Left lung (tissue), 10 donors: ENCODE data around the gene PRTFDC1. TPM values are rescaled to one million over a fixed set of nuclear protein-coding genes. Genes with fewer than 3 reads are reported as not detected.

Source experiments
- ATAC-seq: fragments of 200-7000 bp; cut with Tn5 transposase; one replicate; pipeline ENCODE4 v1.9.1; 2020; ENCODE audit warnings: moderate library complexity
- DNase-seq, 4 donors: peaks; one replicate each; pipeline ENCODE4 v3.0.0-alpha.2; 2013 to 2020
- H3K27ac ChIP-seq, 2 donors: fragments of 200-600 bp; sonication (generic) in 1 of 2; one replicate each; pipeline versions ENCODE4 v1.5.0 to v1.8.0; 2020 to 2021
- H3K27me3 ChIP-seq, 2 donors: fragments of 200-600 bp; sonication (generic) in 1 of 2; one replicate each; pipeline versions ENCODE4 v1.5.0 to v1.8.0; 2020 to 2021
- H3K36me3 ChIP-seq, 2 donors: fragments of 200-600 bp; sonication (generic) in 1 of 2; one replicate each; pipeline versions ENCODE4 v1.5.0 to v1.8.0; 2020 to 2021
- H3K4me1 ChIP-seq, 2 donors: fragments of 200-600 bp; one replicate each; pipeline ENCODE4 v1.8.0; 2021
- H3K4me3 ChIP-seq, 2 donors: fragments of 200-600 bp; sonication (generic) in 1 of 2; one replicate each; pipeline versions ENCODE4 v1.5.0 to v1.8.0; 2020 to 2021; ENCODE audit warnings: mild to moderate bottlenecking in 1 of 2
- H3K9me3 ChIP-seq, 2 donors: fragments of 200-600 bp; sonication (generic) in 1 of 2; one replicate each; pipeline versions ENCODE4 v1.5.0 to v1.8.0; 2020 to 2021
- intact Hi-C, 2 donors: fragments of 100-400 bp; cut with DNase I; formaldehyde crosslinking; loops; one replicate each; pipeline versions ENCODE4 v1.11.2 to v1.14.2; 2022
- polyA plus RNA-seq, 6 donors: library from polyadenylated mRNA; unstranded; fragments of 120-200 nt; gene quantifications; one replicate each; pipeline ENCODE4 v1.2.1, GENCODE V29; 2013; ENCODE audit not compliant: insufficient read length in 6 of 6
- total RNA-seq, 2 donors: library from RNA; stranded (reverse); fragmentation: NEBNext Ultra II Directional; extraction: Animal tissue kit (Norgen Biotek cat#: 25700); gene quantifications; one replicate each; pipeline ENCODE4 v1.2.1, GENCODE V29; 2021
- TF ChIP-seq, protein P1 (sequence below), 2 donors: fragments of 200-600 bp; sonication (generic) in 1 of 2; IDR thresholded peaks; one replicate each; pipeline versions ENCODE4 v1.5.0 to v1.8.0; 2021; ENCODE audit warnings: antibody characterized with exemption in 2 of 2
- donor health status: DM: no; HTN: yes; CAD: no.
- donor health status: DM: no; HTN: no; CAD: no.

PRTFDC1 gene
- total and polyA plus RNA-seq, 8 donors, result 5.2 to 69.7 (median 49.5) TPM

DNA sequence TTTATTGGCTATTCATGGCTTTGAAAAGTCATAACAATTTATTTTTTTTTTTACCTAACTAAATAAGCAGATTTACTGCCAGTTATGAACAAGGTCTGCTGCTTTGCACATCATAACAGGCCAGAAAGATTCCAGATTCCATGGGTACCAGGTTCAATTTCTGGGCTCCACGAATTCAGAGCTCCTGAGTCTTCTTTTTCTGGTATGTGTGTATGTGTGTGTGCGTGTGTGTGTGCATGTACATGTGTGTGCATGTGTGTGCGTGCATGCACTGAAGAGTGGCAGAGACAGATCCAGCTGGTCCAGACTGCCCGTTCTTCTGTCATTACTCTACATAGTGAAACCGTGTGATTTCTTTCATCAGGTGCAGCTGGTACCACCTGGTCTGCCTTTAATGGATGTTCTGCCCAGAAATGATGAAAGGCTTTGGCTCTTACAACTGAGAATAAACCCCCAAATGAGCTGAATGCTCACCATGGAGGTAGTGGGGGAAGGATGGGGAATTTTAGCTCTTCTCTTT, 14.6 kb upstream of the PRTFDC1 start:
- Histone ChIP-seq H3K9me3 (no peaks in the 10 kb centered on the region), H3K27ac (no peak overlapping the region), H3K27me3 (no peaks in the 10 kb centered on the region), H3K36me3 (no peaks in the 10 kb centered on the region), H3K4me3 (no peak overlapping the region), H3K4me1 (no peaks in the 10 kb centered on the region)
- TF ChIP-seq, protein P1, sequence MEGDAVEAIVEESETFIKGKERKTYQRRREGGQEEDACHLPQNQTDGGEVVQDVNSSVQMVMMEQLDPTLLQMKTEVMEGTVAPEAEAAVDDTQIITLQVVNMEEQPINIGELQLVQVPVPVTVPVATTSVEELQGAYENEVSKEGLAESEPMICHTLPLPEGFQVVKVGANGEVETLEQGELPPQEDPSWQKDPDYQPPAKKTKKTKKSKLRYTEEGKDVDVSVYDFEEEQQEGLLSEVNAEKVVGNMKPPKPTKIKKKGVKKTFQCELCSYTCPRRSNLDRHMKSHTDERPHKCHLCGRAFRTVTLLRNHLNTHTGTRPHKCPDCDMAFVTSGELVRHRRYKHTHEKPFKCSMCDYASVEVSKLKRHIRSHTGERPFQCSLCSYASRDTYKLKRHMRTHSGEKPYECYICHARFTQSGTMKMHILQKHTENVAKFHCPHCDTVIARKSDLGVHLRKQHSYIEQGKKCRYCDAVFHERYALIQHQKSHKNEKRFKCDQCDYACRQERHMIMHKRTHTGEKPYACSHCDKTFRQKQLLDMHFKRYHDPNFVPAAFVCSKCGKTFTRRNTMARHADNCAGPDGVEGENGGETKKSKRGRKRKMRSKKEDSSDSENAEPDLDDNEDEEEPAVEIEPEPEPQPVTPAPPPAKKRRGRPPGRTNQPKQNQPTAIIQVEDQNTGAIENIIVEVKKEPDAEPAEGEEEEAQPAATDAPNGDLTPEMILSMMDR (IDR thresholded peaks at IDR 0.05), result no peak
- DNase-seq, result no peak
- intact Hi-C loops, result no loop called here
- ATAC-seq, result no peak

DNA sequence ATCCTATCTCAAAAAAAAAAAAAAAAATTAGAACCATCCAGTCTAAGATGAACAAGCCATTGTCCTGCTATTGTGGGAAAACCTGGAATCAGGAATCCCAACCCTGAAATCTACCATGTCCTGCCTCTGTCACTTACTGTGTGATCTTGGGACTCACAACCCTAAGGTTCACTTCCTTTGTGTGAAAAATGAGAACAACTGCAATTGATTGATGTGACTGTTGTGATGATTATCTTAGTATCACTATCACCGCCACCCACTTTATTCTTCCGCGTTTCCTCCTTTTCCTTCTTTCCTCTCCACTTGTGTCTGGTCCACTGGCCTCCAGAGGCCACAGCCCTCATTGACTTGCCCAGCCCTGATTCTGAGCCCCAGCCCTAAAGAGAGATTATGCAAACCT, 12.6 kb upstream of the PRTFDC1 start:
- no peaks in the 10 kb centered on the region for H3K4me1 ChIP-seq
- H3K36me3 ChIP-seq, result no peaks in the 10 kb centered on the region
- no peak for ATAC-seq
- no peaks in the 10 kb centered on the region for H3K27me3 ChIP-seq
- no peak overlapping the region for H3K27ac ChIP-seq
- H3K9me3 ChIP-seq, result no peaks in the 10 kb centered on the region
- no peak overlapping the region for H3K4me3 ChIP-seq
- TF ChIP-seq, protein P1 (IDR thresholded peaks at IDR 0.05), result no peak
- DNase-seq, result no peak
- intact Hi-C loops, result no loop called here

DNA sequence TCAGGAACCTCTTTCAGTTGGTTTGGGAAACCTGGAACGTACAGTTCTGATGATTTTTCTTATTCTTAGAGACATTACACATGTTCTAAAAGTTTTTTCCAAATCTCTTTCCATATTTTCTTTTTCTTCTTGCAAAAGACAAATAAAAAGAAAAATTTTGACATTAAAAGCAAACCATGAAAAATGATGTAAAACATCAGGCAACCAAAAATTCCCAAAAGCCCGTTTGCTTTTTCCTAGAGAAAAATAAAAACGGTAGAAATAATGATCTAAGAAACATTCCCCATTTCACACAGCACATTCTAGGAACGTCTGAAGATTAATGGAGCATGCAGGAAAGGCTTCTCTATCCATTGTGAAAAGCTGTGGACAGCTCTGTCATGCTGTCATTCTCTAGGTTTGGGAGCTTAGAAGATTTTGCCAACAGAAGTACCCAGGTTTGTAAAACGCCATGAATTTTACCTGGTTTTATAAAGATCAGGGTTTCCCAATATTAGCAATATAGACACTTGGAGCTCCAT, 11.2 kb upstream of the PRTFDC1 start:
- Histone ChIP-seq H3K27me3 (no peaks in the 10 kb centered on the region), H3K36me3 (no peaks in the 10 kb centered on the region), H3K9me3 (no peaks in the 10 kb centered on the region), H3K4me1 (no peaks in the 10 kb centered on the region), H3K27ac (no peak overlapping the region), H3K4me3 (no peak overlapping the region)
- TF ChIP-seq, protein P1 (IDR thresholded peaks at IDR 0.05), result no peak
- ATAC-seq (no peak), DNase-seq (no peak)
- intact Hi-C loops, result no loop called here

DNA sequence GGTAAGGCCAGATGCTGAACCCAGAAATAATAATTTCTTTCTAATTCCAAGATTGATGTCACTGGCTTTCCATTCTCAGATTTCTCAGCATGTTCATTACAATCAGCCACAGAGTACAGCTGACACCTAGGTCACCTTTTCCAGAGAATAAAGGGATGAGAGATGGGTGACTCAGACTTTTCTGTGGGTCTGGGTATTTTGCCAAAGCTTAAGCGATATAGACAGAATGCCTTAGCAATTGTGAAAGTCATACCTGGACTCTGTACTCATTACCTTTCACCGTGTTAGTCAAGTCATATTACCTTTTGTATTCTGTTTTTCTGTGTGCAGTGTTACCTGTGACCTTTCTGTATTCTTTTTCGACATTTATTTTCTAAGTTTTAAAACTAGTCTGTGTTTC, 10.6 kb upstream of the PRTFDC1 start:
- peak; percentile 53 for ATAC-seq
- H3K27ac ChIP-seq, result no peak overlapping the region

DNA sequence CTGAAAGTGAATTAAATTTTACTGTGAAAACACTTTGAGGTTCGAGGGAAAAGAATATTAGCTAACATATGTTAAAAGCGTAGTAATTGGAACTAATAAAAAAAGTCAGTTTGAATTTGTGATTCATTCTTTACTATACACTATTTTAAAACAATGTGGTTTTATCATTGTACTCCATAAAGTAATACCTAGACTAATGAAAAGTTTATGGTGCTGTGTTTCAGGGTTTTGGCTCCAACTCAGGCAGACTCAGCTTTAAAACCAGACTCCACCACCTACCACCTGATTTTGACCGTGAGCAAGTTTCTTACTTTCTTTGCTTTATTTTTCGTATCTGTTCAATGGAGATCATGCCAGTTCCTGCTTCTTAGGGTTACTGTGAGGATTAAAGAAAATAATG, 9.2 kb upstream of the PRTFDC1 start:
- H3K4me1 ChIP-seq, result no peaks in the 10 kb centered on the region

More for the DNA sequence above, 10.6 kb upstream of the PRTFDC1 start:
- TF ChIP-seq, protein P1 (IDR thresholded peaks at IDR 0.05), result no peak
- no peaks in the 10 kb centered on the region for H3K36me3 ChIP-seq
- no peak overlapping the region for H3K4me3 ChIP-seq
- no peaks in the 10 kb centered on the region for H3K27me3 ChIP-seq
- intact Hi-C loops, result no loop called here
- H3K9me3 ChIP-seq, result no peaks in the 10 kb centered on the region
- no peak for DNase-seq
- no peaks in the 10 kb centered on the region for H3K4me1 ChIP-seq

More for the DNA sequence above, 9.2 kb upstream of the PRTFDC1 start:
- no peaks in the 10 kb centered on the region for H3K9me3 ChIP-seq
- ATAC-seq, result no peak
- TF ChIP-seq, protein P1 (IDR thresholded peaks at IDR 0.05), result no peak
- intact Hi-C loops, result no loop called here
- H3K4me3 ChIP-seq, result no peak overlapping the region
- no peak for DNase-seq
- H3K36me3 ChIP-seq, result no peaks in the 10 kb centered on the region
- no peaks in the 10 kb centered on the region for H3K27me3 ChIP-seq
- H3K27ac ChIP-seq, result no peak overlapping the region
